DOHH2 (cell line): ENCODE data around the gene ABCC6.

Source experiments
- H3F3A ChIP-seq: fragments of 200-600 bp; sonication (generic), shearing (Covaris generic); 2 replicates; pipeline ENCODE4 v1.6.0; 2016; ENCODE audit warnings: antibody characterized with exemption, mild to moderate bottlenecking; ENCODE audit not compliant: control insufficient read depth, insufficient read depth
- H3K27ac ChIP-seq: fragments of 200-600 bp; sonication (generic); 2 replicates; pipeline ENCODE4 v1.5.1; 2014; ENCODE audit warnings: low read depth, mild to moderate bottlenecking, low read length, moderate library complexity
- H3K27me3 ChIP-seq: fragments of 200-600 bp; sonication (generic); 2 replicates; pipeline ENCODE4 v1.6.1; 2014; ENCODE audit warnings: mild to moderate bottlenecking, low read length, mixed read lengths; ENCODE audit not compliant: control insufficient read depth
- H3K36me3 ChIP-seq: fragments of 200-600 bp; sonication (generic); 2 replicates; pipeline ENCODE4 v1.6.1; 2014; ENCODE audit warnings: mild to moderate bottlenecking, low read length, moderate library complexity, mixed read lengths; ENCODE audit not compliant: control insufficient read depth
- H3K4me1 ChIP-seq: fragments of 200-600 bp; sonication (generic); 2 replicates; pipeline ENCODE4 v1.6.1; 2014; ENCODE audit warnings: mild to moderate bottlenecking, low read length, mixed read lengths; ENCODE audit not compliant: control insufficient read depth
- H3K4me2 ChIP-seq: fragments of 200-600 bp; sonication (generic); 2 replicates; pipeline ENCODE4 v1.6.0; 2014; ENCODE audit warnings: mild to moderate bottlenecking, low read length, moderate library complexity
- H3K4me3 ChIP-seq: fragments of 200-600 bp; sonication (generic); 2 replicates; pipeline ENCODE4 v1.5.1; 2014; ENCODE audit warnings: mild to moderate bottlenecking, low read length, mixed read lengths
- H3K79me2 ChIP-seq: fragments of 200-600 bp; sonication (generic); 2 replicates; pipeline ENCODE4 v1.6.1; 2014; ENCODE audit warnings: mild to moderate bottlenecking, low read length, mixed read lengths; ENCODE audit not compliant: control insufficient read depth
- H3K9me2 ChIP-seq: fragments of 200-600 bp; sonication (generic); replicated peaks from 2 replicates; pipeline ENCODE4 v1.6.1; 2014; ENCODE audit warnings: mild to moderate bottlenecking, low read length, mixed read lengths; ENCODE audit not compliant: control insufficient read depth
- H3K9me3 ChIP-seq: fragments of 200-600 bp; sonication (generic); 2 replicates; pipeline ENCODE4 v1.6.1; 2014; ENCODE audit warnings: antibody characterized with exemption, low read length, mixed read lengths; ENCODE audit not compliant: control insufficient read depth, insufficient read depth
- H4K20me1 ChIP-seq: fragments of 200-600 bp; sonication (generic); 2 replicates; pipeline ENCODE4 v1.6.0; 2014; ENCODE audit warnings: low read depth, mild to moderate bottlenecking, antibody characterized with exemption, low read length, moderate library complexity; ENCODE audit not compliant: control insufficient read depth, insufficient read depth
- CTCF ChIP-seq: fragments of 200-600 bp; sonication (generic); IDR thresholded peaks from one replicate; pipeline ENCODE4 v1.5.1; 2014; ENCODE audit warnings: antibody characterized with exemption, mild to moderate bottlenecking, low read depth, low read length; ENCODE audit not compliant: poor library complexity, severe bottlenecking
- EZH2phosphoT487 ChIP-seq: fragments of 200-600 bp; sonication (generic); IDR thresholded peaks from 2 replicates; pipeline ENCODE4 v1.6.1; 2017; ENCODE audit warnings: borderline replicate concordance, mild to moderate bottlenecking, antibody characterized with exemption, low read length, moderate library complexity, mixed read lengths

The ABCC6 gene

GRCh38 chr16:16141141-16141540 is 82.2 kb downstream of the ABCC6 start:
- Histone ChIP-seq H3K4me2 (no peak overlapping the region), H3K36me3 (peaks cover 56% of the 10 kb centered on the region), H3K9me3 (no peaks in the 10 kb centered on the region), H3K27me3 (no peaks in the 10 kb centered on the region), H3K79me2 (no peaks in the 10 kb centered on the region), H3K27ac (no peak overlapping the region), H4K20me1 (no peaks in the 10 kb centered on the region), H3K4me1 (no peaks in the 10 kb centered on the region), H3K4me3 (no peak overlapping the region), H3F3A (no peaks in the 10 kb centered on the region), H3K9me2 (no peaks in the 10 kb centered on the region)
- no peak for TF ChIP-seq CTCF

DNA sequence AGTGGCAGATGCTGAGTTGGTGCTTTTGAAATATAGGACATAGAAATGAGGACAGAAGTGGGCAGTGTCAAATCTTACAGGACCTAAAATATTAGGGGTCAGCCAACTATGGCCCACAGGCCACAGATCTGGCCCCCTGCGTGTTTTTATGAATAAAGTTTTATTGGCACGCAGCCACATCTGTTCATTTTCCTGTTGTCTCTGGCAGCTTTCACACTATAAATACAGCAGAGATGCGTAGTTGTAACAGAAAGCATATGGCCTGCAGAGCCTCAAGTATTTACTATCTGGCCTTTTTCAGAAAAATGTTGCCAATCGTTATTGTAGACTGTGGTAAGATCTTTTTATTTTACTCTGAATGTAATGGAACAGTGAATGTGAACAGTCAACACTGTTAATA is 82.8 kb downstream of the ABCC6 start:
- Histone ChIP-seq H3K4me3 (no peak overlapping the region), H3K9me3 (no peaks in the 10 kb centered on the region), H3F3A (no peaks in the 10 kb centered on the region), H4K20me1 (no peaks in the 10 kb centered on the region), H3K27ac (no peak overlapping the region), H3K9me2 (no peaks in the 10 kb centered on the region), H3K27me3 (no peaks in the 10 kb centered on the region), H3K79me2 (no peaks in the 10 kb centered on the region), H3K36me3 (peaks cover 59% of the 10 kb centered on the region), H3K4me1 (no peaks in the 10 kb centered on the region), H3K4me2 (no peak overlapping the region)
- no peak for TF ChIP-seq CTCF
- TF ChIP-seq EZH2phosphoT487, result no peak

DNA sequence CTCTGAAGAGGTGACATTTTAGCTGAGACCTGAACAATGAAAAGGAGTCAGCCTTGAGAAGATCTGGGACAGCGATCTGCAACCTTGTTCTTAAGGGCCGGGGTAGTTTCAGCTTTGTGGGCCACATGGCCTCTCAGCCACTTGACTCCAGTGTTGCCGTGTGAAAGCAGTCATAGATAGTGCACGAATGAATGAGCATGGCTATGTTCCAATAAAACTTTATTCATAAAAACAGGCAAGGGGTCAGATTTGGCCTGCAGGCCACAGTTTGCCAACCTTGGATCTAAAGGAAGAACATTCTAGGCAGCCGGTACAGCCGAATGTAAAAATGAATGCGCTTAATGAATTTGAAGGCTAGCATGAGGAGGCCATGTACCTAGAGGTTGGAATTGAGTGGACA is 83.5 kb downstream of the ABCC6 start:
- Histone ChIP-seq H4K20me1 (no peaks in the 10 kb centered on the region), H3K4me3 (no peak overlapping the region), H3K9me2 (no peaks in the 10 kb centered on the region), H3K4me1 (no peaks in the 10 kb centered on the region), H3K27ac (no peak overlapping the region), H3K9me3 (no peaks in the 10 kb centered on the region), H3K4me2 (no peak overlapping the region), H3K27me3 (no peaks in the 10 kb centered on the region), H3K79me2 (no peaks in the 10 kb centered on the region), H3K36me3 (peaks cover 66% of the 10 kb centered on the region), H3F3A (no peaks in the 10 kb centered on the region)
- TF ChIP-seq EZH2phosphoT487 (no peak), CTCF (no peak)

DNA sequence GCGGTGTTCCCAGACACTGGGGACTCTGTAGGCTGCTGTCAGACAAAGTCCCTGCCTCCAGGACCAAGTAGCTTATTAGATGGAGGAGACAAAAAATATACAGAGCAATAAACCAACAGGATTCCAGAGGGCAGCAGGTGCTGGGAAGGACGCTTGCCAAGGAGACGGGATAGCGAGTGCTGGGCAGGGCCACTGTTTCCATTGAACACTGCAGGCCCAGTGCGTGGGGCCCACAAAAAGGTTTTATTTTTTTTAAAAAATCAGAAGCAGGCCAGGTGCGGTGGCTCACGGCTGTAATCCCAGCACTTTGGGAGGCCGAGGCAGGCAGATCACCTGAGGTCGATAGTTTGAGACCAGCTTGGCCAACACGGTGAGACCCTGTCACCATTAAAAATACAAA is 84.2 kb downstream of the ABCC6 start:
- H3K27ac ChIP-seq, result no peak overlapping the region
- H3K9me2 ChIP-seq, result no peaks in the 10 kb centered on the region
- TF ChIP-seq CTCF, result no peak
- no peak for TF ChIP-seq EZH2phosphoT487
- H3K36me3 ChIP-seq, result peaks cover 67% of the 10 kb centered on the region
- H3K4me1 ChIP-seq, result no peaks in the 10 kb centered on the region
- H3K4me3 ChIP-seq, result no peak overlapping the region
- no peak overlapping the region for H3K4me2 ChIP-seq
- H3K9me3 ChIP-seq, result no peaks in the 10 kb centered on the region
- no peaks in the 10 kb centered on the region for H4K20me1 ChIP-seq
- H3F3A ChIP-seq, result no peaks in the 10 kb centered on the region
- no peaks in the 10 kb centered on the region for H3K27me3 ChIP-seq
- H3K79me2 ChIP-seq, result no peaks in the 10 kb centered on the region
